Natural killer cell treated with Interleukin-12 subunit alpha and Interleukin-12 subunit beta and Interleukin-15 and Interleukin-18, amount 100 ng/mL, for 72 hours (primary cell): ENCODE data around the gene RCVRN. TPM values are rescaled to one million over a fixed set of nuclear protein-coding genes. Genes with fewer than 3 reads are reported as not detected.
"Not testable (repeated sequence)": the region's sequence is repeated elsewhere in the genome, so short reads cannot be mapped to it uniquely, and the experiment has no call there.

ENCODE experiments used
- ATAC-seq, 2 donors: fragments of 150-1000 bp; cut with Tn5 transposase in 1 of 2; sonication (Bioruptor Pico), chemical (Tn5 transposase) in 1 of 2; 2 replicates each; pipeline ENCODE4 v1.10.0; 2021
- DNase-seq: peaks from one replicate; pipeline ENCODE4 v3.0.0; 2022; ENCODE audit warnings: low spot score
- H3K27ac Mint-ChIP-seq, 2 donors: 1 replicate in 1 of 2; 2 replicates in 1 of 2; pipeline ENCODE4 v1.8.0; 2022; ENCODE audit warnings: mixed read lengths in 2 of 2, mild to moderate bottlenecking in 1 of 2, moderate library complexity in 1 of 2
- H3K27me3 Mint-ChIP-seq, 2 donors: 1 replicate in 1 of 2; 2 replicates in 1 of 2; pipeline ENCODE4 v1.8.0; 2022; ENCODE audit warnings: mixed read lengths in 2 of 2
- H3K36me3 Mint-ChIP-seq: one replicate; pipeline ENCODE4 v1.8.0; 2022; ENCODE audit warnings: mixed read lengths
- H3K4me1 Mint-ChIP-seq, 2 donors: 1 replicate in 1 of 2; 2 replicates in 1 of 2; pipeline ENCODE4 v1.8.0; 2022; ENCODE audit warnings: low read depth in 2 of 2, mixed read lengths in 2 of 2, mild to moderate bottlenecking in 1 of 2
- H3K4me3 Mint-ChIP-seq: one replicate; pipeline ENCODE4 v1.8.0; 2022; ENCODE audit warnings: mixed read lengths
- H3K9me3 Mint-ChIP-seq: 2 replicates; pipeline ENCODE4 v1.8.0; 2022; ENCODE audit warnings: mixed read lengths
- total RNA-seq, 2 donors: library from RNA; stranded (reverse); gene quantifications; one replicate each; pipeline ENCODE4 v1.2.3, GENCODE V29; 2022

Gene RCVRN
- total RNA-seq, 2 donors from 2014 or later = not detected

GRCh38 chr17:9932491-9932890 lies 27.4 kb upstream of the RCVRN start:
- DNase-seq (no peak), ATAC-seq (no peak)
- Mint-ChIP-seq H3K9me3 (no peaks in the 10 kb centered on the region), H3K4me3 (no peak overlapping the region), H3K27me3 (no peaks in the 10 kb centered on the region), H3K27ac (no peak overlapping the region), H3K36me3 (no peaks in the 10 kb centered on the region), H3K4me1 (no peaks in the 10 kb centered on the region)

GRCh38 chr17:9931144-9931741 lies 26.2 kb upstream of the RCVRN start:
- Mint-ChIP-seq H3K27me3 (no peaks in the 10 kb centered on the region), H3K4me1 (no peaks in the 10 kb centered on the region), H3K27ac (no peak overlapping the region), H3K9me3 (no peaks in the 10 kb centered on the region), H3K4me3 (no peak overlapping the region), H3K36me3 (no peaks in the 10 kb centered on the region)
- DNase-seq (no peak), ATAC-seq (no peak)

- Mint-ChIP-seq H3K36me3 (no peaks in the 10 kb centered on the region), H3K9me3 (no peaks in the 10 kb centered on the region), H3K4me1 (peaks cover under 1 to 1% of the 10 kb centered on the region in 2 donors), H3K27me3 (no peaks in the 10 kb centered on the region), H3K27ac (no peak overlapping the region), H3K4me3 (no peak overlapping the region)
- no peak for ATAC-seq
- DNase-seq = no peak
These were observed 24.8 kb upstream of the RCVRN start for GRCh38 chr17:9929871-9930270.

- peaks cover 5 to 6% of the 10 kb centered on the region in 2 donors for H3K4me1 Mint-ChIP-seq
- no peak overlapping the region for H3K4me3 Mint-ChIP-seq
These were observed 23.7 kb upstream of the RCVRN start for GRCh38 chr17:9928601-9929333.

GRCh38 chr17:9926150-9926804 lies 21.2 kb upstream of the RCVRN start:
- peaks cover 5 to 6% of the 10 kb centered on the region in 2 donors for H3K4me1 Mint-ChIP-seq
- DNase-seq (no peak), ATAC-seq (no peak)
- H3K9me3 Mint-ChIP-seq = no peaks in the 10 kb centered on the region
- H3K27ac Mint-ChIP-seq = no peak overlapping the region
- H3K27me3 Mint-ChIP-seq = no peaks in the 10 kb centered on the region
- no peaks in the 10 kb centered on the region for H3K36me3 Mint-ChIP-seq
- no peak overlapping the region for H3K4me3 Mint-ChIP-seq

More at GRCh38 chr17:9928601-9929333, 23.7 kb upstream of the RCVRN start:
- DNase-seq (no peak), ATAC-seq (no peak)
- no peaks in the 10 kb centered on the region for H3K9me3 Mint-ChIP-seq
- H3K27me3 Mint-ChIP-seq = no peaks in the 10 kb centered on the region
- no peak overlapping the region for H3K27ac Mint-ChIP-seq
- no peaks in the 10 kb centered on the region for H3K36me3 Mint-ChIP-seq

GRCh38 chr17:9925457-9925856 lies 20.4 kb upstream of the RCVRN start:
- Mint-ChIP-seq H3K4me3 (no peak overlapping the region), H3K36me3 (no peaks in the 10 kb centered on the region), H3K27ac (no peak overlapping the region), H3K9me3 (no peaks in the 10 kb centered on the region), H3K27me3 (no peaks in the 10 kb centered on the region), H3K4me1 (peaks cover 5 to 6% of the 10 kb centered on the region in 2 donors)
- DNase-seq = no peak
- peak in 1 of 2 donors; percentile 6 for ATAC-seq

GRCh38 chr17:9924735-9925191 lies 19.7 kb upstream of the RCVRN start:
- DNase-seq (no peak), ATAC-seq (peak; percentile 49 to 76)
- peaks cover 5 to 6% of the 10 kb centered on the region in 2 donors for H3K4me1 Mint-ChIP-seq
- no peaks in the 10 kb centered on the region for H3K27me3 Mint-ChIP-seq
- H3K4me3 Mint-ChIP-seq = no peak overlapping the region
- H3K27ac Mint-ChIP-seq = peak overlapping the region in 1 of 2 donors; percentile 73
- no peaks in the 10 kb centered on the region for H3K9me3 Mint-ChIP-seq
- no peaks in the 10 kb centered on the region for H3K36me3 Mint-ChIP-seq

- DNase-seq (no peak), ATAC-seq (no peak)
- Mint-ChIP-seq H3K27ac (no peak overlapping the region), H3K36me3 (no peaks in the 10 kb centered on the region), H3K9me3 (no peaks in the 10 kb centered on the region), H3K27me3 (no peaks in the 10 kb centered on the region), H3K4me3 (no peak overlapping the region), H3K4me1 (peaks cover 5 to 6% of the 10 kb centered on the region in 2 donors)
These were observed 17.2 kb upstream of the RCVRN start for GRCh38 chr17:9922012-9922848.

- not testable (repeated sequence) for H3K9me3 Mint-ChIP-seq, DNase-seq, H3K27me3 Mint-ChIP-seq, H3K36me3 Mint-ChIP-seq, ATAC-seq, H3K4me3 Mint-ChIP-seq, H3K27ac Mint-ChIP-seq, H3K4me1 Mint-ChIP-seq
These were observed 16.1 kb upstream of the RCVRN start for GRCh38 chr17:9921216-9921615.

- no peak overlapping the region for H3K4me3 Mint-ChIP-seq
- no peak overlapping the region for H3K27ac Mint-ChIP-seq
- H3K4me1 Mint-ChIP-seq = no peaks in the 10 kb centered on the region
- ATAC-seq = peak in 1 of 2 donors; percentile 6
- H3K9me3 Mint-ChIP-seq = no peaks in the 10 kb centered on the region
- no peaks in the 10 kb centered on the region for H3K27me3 Mint-ChIP-seq
- DNase-seq = no peak
- no peaks in the 10 kb centered on the region for H3K36me3 Mint-ChIP-seq
These were observed 13.8 kb upstream of the RCVRN start for GRCh38 chr17:9918804-9919352.

- H3K4me1 Mint-ChIP-seq = no peaks in the 10 kb centered on the region
- no peak overlapping the region for H3K4me3 Mint-ChIP-seq
- no peaks in the 10 kb centered on the region for H3K9me3 Mint-ChIP-seq
- no peaks in the 10 kb centered on the region for H3K36me3 Mint-ChIP-seq
- DNase-seq (no peak), ATAC-seq (no peak)
- H3K27me3 Mint-ChIP-seq = no peaks in the 10 kb centered on the region
- no peak overlapping the region for H3K27ac Mint-ChIP-seq
These were observed 13.3 kb upstream of the RCVRN start for GRCh38 chr17:9918352-9918751.

GRCh38 chr17:9917801-9918200 lies 12.7 kb upstream of the RCVRN start:
- Mint-ChIP-seq H3K4me3 (no peak overlapping the region), H3K9me3 (no peaks in the 10 kb centered on the region)

GRCh38 chr17:9917131-9917530 lies 12.1 kb upstream of the RCVRN start:
- Mint-ChIP-seq H3K4me1 (no peaks in the 10 kb centered on the region), H3K36me3 (no peaks in the 10 kb centered on the region), H3K4me3 (no peak overlapping the region), H3K9me3 (no peaks in the 10 kb centered on the region), H3K27me3 (no peaks in the 10 kb centered on the region), H3K27ac (no peak overlapping the region)
- no peak for DNase-seq
- ATAC-seq = no peak

More at GRCh38 chr17:9917801-9918200, 12.7 kb upstream of the RCVRN start:
- Mint-ChIP-seq H3K27me3 (no peaks in the 10 kb centered on the region), H3K4me1 (no peaks in the 10 kb centered on the region), H3K27ac (no peak overlapping the region), H3K36me3 (no peaks in the 10 kb centered on the region)
- ATAC-seq (peak in 1 of 2 donors; percentile 17), DNase-seq (no peak)
